Inferior parietal cortex (tissue), 1 donor: ENCODE data around the gene CHMP5.
A peak's percentile ranks its signal among the peaks of the same experiment; 100 is the strongest.

Experiments used
- DNase-seq: peaks from one replicate; pipeline ENCODE4 v3.0.0-alpha.2; 2016; ENCODE audit errors: extremely low spot score

CHMP5 gene

GRCh38 chr9:33264473-33265177, at the start of gene CHMP5, which contains the start of gene BAG1:
Gene CHMP5, plus strand, starts transcription at chr9:33265049. Its CDS starts 30 bp downstream, at chr9:33265079.
Gene BAG1, minus strand, starts transcription at chr9:33264708.
- peak; percentile 99 for DNase-seq

- no peak for DNase-seq
These were observed 43.9 kb upstream of the CHMP5 start for GRCh38 chr9:33220681-33221567.

GRCh38 chr9:33221568-33221884, 43.3 kb upstream of the CHMP5 start:
- no peak for DNase-seq

- no peak for DNase-seq
These were observed 42.8 kb upstream of the CHMP5 start for GRCh38 chr9:33222031-33222430.

GRCh38 chr9:33223696-33224095, 41.2 kb upstream of the CHMP5 start:
- no peak for DNase-seq

GRCh38 chr9:33225319-33226147, 39.3 kb upstream of the CHMP5 start:
- peak; percentile 96 for DNase-seq

- no peak for DNase-seq
These were observed 37.8 kb upstream of the CHMP5 start for GRCh38 chr9:33227008-33227398.

GRCh38 chr9:33227741-33228140, 37.1 kb upstream of the CHMP5 start:
- no peak for DNase-seq

GRCh38 chr9:33228606-33229005, 36.2 kb upstream of the CHMP5 start:
- DNase-seq: no peak

GRCh38 chr9:33229359-33230114, 35.3 kb upstream of the CHMP5 start:
- no peak for DNase-seq

- DNase-seq: no peak
These were observed 33.9 kb upstream of the CHMP5 start for GRCh38 chr9:33230756-33231622.

GRCh38 chr9:33231623-33231942, 33.3 kb upstream of the CHMP5 start:
- DNase-seq: no peak

GRCh38 chr9:33232815-33233214, 32.0 kb upstream of the CHMP5 start:
- no peak for DNase-seq

GRCh38 chr9:33233626-33234342, 31.1 kb upstream of the CHMP5 start:
- DNase-seq: no peak

- DNase-seq: no peak
These were observed 30.1 kb upstream of the CHMP5 start for GRCh38 chr9:33234511-33235467.

GRCh38 chr9:33236571-33236970, 28.3 kb upstream of the CHMP5 start:
- DNase-seq: no peak

- no peak for DNase-seq
These were observed 24.9 kb upstream of the CHMP5 start, which contains the start of gene SPINK4 for GRCh38 chr9:33239921-33240320. Gene SPINK4, plus strand, starts transcription at chr9:33240167. Its CDS starts 42 bp downstream, at chr9:33240209.

- no peak for DNase-seq
These were observed 23.6 kb upstream of the CHMP5 start for GRCh38 chr9:33241298-33241697.
